ENCODE data around the gene MB. TPM values are rescaled to one million over a fixed set of nuclear protein-coding genes. Genes with fewer than 3 reads are reported as not detected.

Gene MB
- total and polyA plus RNA-seq, 4 donors: 1.3 to 3.1 (median 1.8) TPM

- no peak for ATAC-seq (ENCODE audit: insufficient read depth, low FRiP score)
- no peak overlapping the region for H3K4me3 ChIP-seq
- 91 to 93% methylated on average over 10 of the region's 10 CpGs for WGBS, 2 donors
- no peak overlapping the region for H3K27ac ChIP-seq (ENCODE audit: low read depth in 1 of 2, low read length in 1 of 2)
- H3K9me3 ChIP-seq (ENCODE audit: control insufficient read depth in 4 of 4, insufficient read depth in 3 of 4, low read length in 3 of 4): no peaks in the 10 kb centered on the region
- H3K4me1 ChIP-seq (ENCODE audit: control insufficient read depth in 5 of 5, insufficient read depth in 5 of 5, low read length in 5 of 5): peaks cover 0 to 3% (median 0%) of the 10 kb centered on the region in 5 donors
- H3K9ac ChIP-seq (ENCODE audit: insufficient read depth in 1 of 2, low read length in 2 of 2): no peak overlapping the region
- no peaks in the 10 kb centered on the region for H3K36me3 ChIP-seq (ENCODE audit: control insufficient read depth in 4 of 4, insufficient read depth in 4 of 4, low read length in 4 of 4)
- no peaks in the 10 kb centered on the region for H3K27me3 ChIP-seq (ENCODE audit: control insufficient read depth in 3 of 3, insufficient read depth in 3 of 3, low read length in 2 of 3)
- peak in 1 of 3 donors; percentile 31 for DNase-seq
- TF ChIP-seq CTCF (IDR thresholded peaks at IDR 0.05; ENCODE audit: control extremely low read depth, extremely low read depth): no peak
These were observed 36.6 kb downstream of the MB start for GRCh38 chr22:35580351-35581022.

- ATAC-seq (ENCODE audit: insufficient read depth, low FRiP score): no peak
- Histone ChIP-seq H3K4me1 (ENCODE audit: control insufficient read depth in 5 of 5, insufficient read depth in 5 of 5, low read length in 5 of 5) (peaks cover 0 to 3% (median 0%) of the 10 kb centered on the region in 5 donors), H3K36me3 (ENCODE audit: control insufficient read depth in 4 of 4, insufficient read depth in 4 of 4, low read length in 4 of 4) (no peaks in the 10 kb centered on the region), H3K9ac (ENCODE audit: insufficient read depth in 1 of 2, low read length in 2 of 2) (no peak overlapping the region), H3K9me3 (ENCODE audit: control insufficient read depth in 4 of 4, insufficient read depth in 3 of 4, low read length in 3 of 4) (no peaks in the 10 kb centered on the region), H3K4me3 (no peak overlapping the region), H3K27ac (ENCODE audit: low read depth in 1 of 2, low read length in 1 of 2) (no peak overlapping the region), H3K27me3 (ENCODE audit: control insufficient read depth in 3 of 3, insufficient read depth in 3 of 3, low read length in 2 of 3) (no peaks in the 10 kb centered on the region)
- 75 to 83% methylated on average over 19 of the region's 19 CpGs for WGBS, 2 donors
- DNase-seq: no peak
- no peak for TF ChIP-seq CTCF (IDR thresholded peaks at IDR 0.05; ENCODE audit: control extremely low read depth, extremely low read depth)
These were observed 38.1 kb downstream of the MB start for GRCh38 chr22:35578836-35579575.

- Histone ChIP-seq H3K27ac (ENCODE audit: low read depth in 1 of 2, low read length in 1 of 2) (no peak overlapping the region), H3K9me3 (ENCODE audit: control insufficient read depth in 4 of 4, insufficient read depth in 3 of 4, low read length in 3 of 4) (no peaks in the 10 kb centered on the region), H3K4me1 (ENCODE audit: control insufficient read depth in 5 of 5, insufficient read depth in 5 of 5, low read length in 5 of 5) (peaks cover 0 to 3% (median 0%) of the 10 kb centered on the region in 5 donors), H3K36me3 (ENCODE audit: control insufficient read depth in 4 of 4, insufficient read depth in 4 of 4, low read length in 4 of 4) (no peaks in the 10 kb centered on the region), H3K4me3 (no peak overlapping the region), H3K9ac (ENCODE audit: insufficient read depth in 1 of 2, low read length in 2 of 2) (no peak overlapping the region), H3K27me3 (ENCODE audit: control insufficient read depth in 3 of 3, insufficient read depth in 3 of 3, low read length in 2 of 3) (no peaks in the 10 kb centered on the region)
- ATAC-seq (ENCODE audit: insufficient read depth, low FRiP score): no peak
- no peak for TF ChIP-seq CTCF (IDR thresholded peaks at IDR 0.05; ENCODE audit: control extremely low read depth, extremely low read depth)
- 90 to 92% methylated on average over 2 of the region's 2 CpGs for WGBS, 2 donors
- no peak for DNase-seq
These were observed 39.1 kb downstream of the MB start for GRCh38 chr22:35577799-35578659.
